ENCODE measurements around the gene ARSB. TPM values are rescaled to one million over a fixed set of nuclear protein-coding genes. Genes with fewer than 3 reads are reported as not detected.

The ARSB gene
- total RNA-seq, 1 experiment from 2014 or later = 11.4 TPM

DNA sequence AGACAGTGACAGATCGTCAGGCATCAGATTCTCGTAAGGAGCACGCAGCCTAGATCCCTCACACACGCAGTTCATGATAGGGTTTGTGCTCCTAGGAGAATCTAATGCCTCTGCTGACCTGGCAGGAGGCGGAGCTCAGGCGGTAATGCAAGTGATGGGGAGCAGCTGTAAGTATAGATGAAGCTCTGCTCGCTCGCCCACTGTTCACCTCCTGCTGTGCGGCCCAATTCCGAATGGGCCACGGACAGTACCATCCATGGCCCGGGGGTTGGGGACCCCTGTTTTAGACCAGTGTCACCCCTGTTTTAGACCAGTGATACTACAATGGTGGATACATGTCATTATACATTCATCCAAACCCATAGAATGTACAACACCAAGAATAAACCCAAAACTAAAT is 4.0 kb upstream of the ARSB start:
- H3K4ac ChIP-seq (ENCODE audit: low read depth, low read length) = no peak overlapping the region
- H2AK5ac ChIP-seq (ENCODE audit: insufficient read length, low read length) = no peak overlapping the region
- H3K79me1 ChIP-seq (ENCODE audit: insufficient read depth, low read depth, low read length, poor library complexity, severe bottlenecking) = no peaks in the 10 kb centered on the region
- H3K18ac ChIP-seq (ENCODE audit: insufficient read length, low read depth, low read length) = no peak overlapping the region
- no peaks in the 10 kb centered on the region for H3K9me3 ChIP-seq (ENCODE audit: control insufficient read depth, low read depth, low read length)
- no peak overlapping the region for H3K4me3 Mint-ChIP-seq
- H3K27ac Mint-ChIP-seq = no peak overlapping the region
- no peak overlapping the region for H3K4me2 ChIP-seq (ENCODE audit: insufficient read depth, insufficient read length, low read length)
- H2BK15ac ChIP-seq (ENCODE audit: low read depth, low read length) = no peak overlapping the region
- no peak overlapping the region for H3K14ac ChIP-seq (ENCODE audit: insufficient read depth, low read length)
- DNase-seq = no peak
- H3K27me3 ChIP-seq (ENCODE audit: insufficient read depth, low read length) = no peaks in the 10 kb centered on the region
- H3K79me2 ChIP-seq (ENCODE audit: insufficient read depth, low read length) = no peaks in the 10 kb centered on the region
- H3K56ac ChIP-seq (ENCODE audit: insufficient read length, low read depth, low read length) = no peak overlapping the region
- no peak overlapping the region for H3K9ac ChIP-seq (ENCODE audit: extremely low read depth, insufficient read length, low read length)
- peaks cover 10 to 11% of the 10 kb centered on the region in 2 experiments for H3K4me1 Mint-ChIP-seq
- no peak overlapping the region for H2BK12ac ChIP-seq (ENCODE audit: insufficient read length, low read depth, low read length)
- no peak overlapping the region for H4K5ac ChIP-seq (ENCODE audit: insufficient read length, low read depth, low read length)
- peaks cover 6% of the 10 kb centered on the region for H3K4me1 ChIP-seq (ENCODE audit: insufficient read depth, low read length)
- no peak overlapping the region for H4K91ac ChIP-seq (ENCODE audit: insufficient read length, low read depth, low read length)
- H2BK120ac ChIP-seq (ENCODE audit: low read depth, low read length, poor library complexity, severe bottlenecking) = no peak overlapping the region
- no peak overlapping the region for H3K23ac ChIP-seq (ENCODE audit: insufficient read length, low read depth, low read length)
- WGBS (ENCODE audit: extremely low coverage, insufficient read length, low lambda C conversion rate) = no CpG with 5 or more reads among the region's 12 CpGs
- no peak overlapping the region for H4K8ac ChIP-seq (replicated peaks; ENCODE audit: insufficient read length, low read depth, low read length)
- no peaks in the 10 kb centered on the region; a peak in 1 of 5 replicates for H3K9me3 Mint-ChIP-seq
- peaks cover 0 to 2% (median 0%) of the 10 kb centered on the region in 3 experiments; a peak in 1 of 7 replicates for H3K36me3 Mint-ChIP-seq (ENCODE audit: insufficient read depth in 1 of 3, low read depth in 3 of 3)
- H3K27me3 Mint-ChIP-seq (ENCODE audit: low read depth) = peaks cover 7% of the 10 kb centered on the region
- TF ChIP-seq, protein P1, sequence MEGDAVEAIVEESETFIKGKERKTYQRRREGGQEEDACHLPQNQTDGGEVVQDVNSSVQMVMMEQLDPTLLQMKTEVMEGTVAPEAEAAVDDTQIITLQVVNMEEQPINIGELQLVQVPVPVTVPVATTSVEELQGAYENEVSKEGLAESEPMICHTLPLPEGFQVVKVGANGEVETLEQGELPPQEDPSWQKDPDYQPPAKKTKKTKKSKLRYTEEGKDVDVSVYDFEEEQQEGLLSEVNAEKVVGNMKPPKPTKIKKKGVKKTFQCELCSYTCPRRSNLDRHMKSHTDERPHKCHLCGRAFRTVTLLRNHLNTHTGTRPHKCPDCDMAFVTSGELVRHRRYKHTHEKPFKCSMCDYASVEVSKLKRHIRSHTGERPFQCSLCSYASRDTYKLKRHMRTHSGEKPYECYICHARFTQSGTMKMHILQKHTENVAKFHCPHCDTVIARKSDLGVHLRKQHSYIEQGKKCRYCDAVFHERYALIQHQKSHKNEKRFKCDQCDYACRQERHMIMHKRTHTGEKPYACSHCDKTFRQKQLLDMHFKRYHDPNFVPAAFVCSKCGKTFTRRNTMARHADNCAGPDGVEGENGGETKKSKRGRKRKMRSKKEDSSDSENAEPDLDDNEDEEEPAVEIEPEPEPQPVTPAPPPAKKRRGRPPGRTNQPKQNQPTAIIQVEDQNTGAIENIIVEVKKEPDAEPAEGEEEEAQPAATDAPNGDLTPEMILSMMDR (conservative IDR thresholded peaks at IDR 0.05) = no peak
- no peak overlapping the region for H2BK5ac ChIP-seq (ENCODE audit: insufficient read length, low read length)
- H2AFZ ChIP-seq (ENCODE audit: low read length) = no peak overlapping the region
- H4K20me1 ChIP-seq (ENCODE audit: control insufficient read depth, insufficient read depth, insufficient read length) = no peaks in the 10 kb centered on the region
- H3T11ph ChIP-seq (ENCODE audit: low read length) = no peak overlapping the region
- H2BK20ac ChIP-seq (ENCODE audit: low read depth, low read length, poor library complexity, severe bottlenecking) = no peak overlapping the region
- peaks cover 4% of the 10 kb centered on the region for H3K23me2 ChIP-seq (ENCODE audit: insufficient read length, low read depth, low read length, poor library complexity, severe bottlenecking)
- H3K27ac ChIP-seq (ENCODE audit: insufficient read length, low read depth, low read length) = no peak overlapping the region

Measured in H9 (cell line).